Suprapubic skin (tissue), 4 donors: ENCODE data around the gene SLC22A17. TPM values are rescaled to one million over a fixed set of nuclear protein-coding genes. Genes with fewer than 3 reads are reported as not detected.

Experiments used
- DNase-seq, 2 donors: peaks; one replicate each; pipeline ENCODE4 v3.0.0-alpha.2; 2019; ENCODE audit warnings: low spot score in 2 of 2
- H3K27ac ChIP-seq: fragments of 200-600 bp; sonication (generic); one replicate; pipeline ENCODE4 v1.5.1; 2019
- H3K27me3 ChIP-seq: fragments of 200-600 bp; sonication (generic); one replicate; pipeline ENCODE4 v1.5.1; 2019
- H3K36me3 ChIP-seq: fragments of 200-600 bp; sonication (generic); one replicate; pipeline ENCODE4 v1.5.1; 2019
- H3K4me1 ChIP-seq: fragments of 200-600 bp; sonication (generic); one replicate; pipeline ENCODE4 v1.5.1; 2019
- H3K4me3 ChIP-seq: fragments of 200-600 bp; sonication (generic); one replicate; pipeline ENCODE4 v1.5.1; 2019; ENCODE audit warnings: mild to moderate bottlenecking
- H3K9me3 ChIP-seq: fragments of 200-600 bp; sonication (generic); one replicate; pipeline ENCODE4 v1.5.1; 2019
- EP300 ChIP-seq: sonication (generic); formaldehyde crosslinking; IDR thresholded peaks from one replicate; pipeline ENCODE4 v1.6.1; 2017; ENCODE audit warnings: antibody characterized with exemption
- POLR2A ChIP-seq, 2 donors: fragments of 450-650 bp; IDR thresholded peaks; one replicate each; pipeline ENCODE4 v1.6.1; 2017; ENCODE audit warnings: antibody characterized with exemption in 2 of 2, mild to moderate bottlenecking in 2 of 2, moderate library complexity in 2 of 2
- POLR2AphosphoS5 ChIP-seq, 3 donors: sonication (generic); formaldehyde crosslinking; IDR thresholded peaks; one replicate each; pipeline ENCODE4 v1.6.1; 2017; ENCODE audit warnings: antibody characterized with exemption in 3 of 3
- WGBS: methylation state at CpG from one replicate; pipeline ENCODE4 v1.1.5; 2018; 5-methylcytosine and 5-hydroxymethylcytosine counted together
- total RNA-seq, 4 donors: library from RNA; depleted of rRNA; stranded (reverse); fragments of >200 nt; gene quantifications; one replicate each; pipeline ENCODE4 v1.1.0, GENCODE V29; 2016
- TF ChIP-seq, protein P1 (sequence below), 2 donors: fragments of 200-600 bp in 1 of 2; fragments of 450-650 bp in 1 of 2; sonication (generic) in 1 of 2; IDR thresholded peaks; one replicate each; pipeline ENCODE4 v1.5.1; 2016 to 2019; ENCODE audit warnings: antibody characterized with exemption in 2 of 2, mild to moderate bottlenecking in 1 of 2, moderate library complexity in 1 of 2

The SLC22A17 gene
- total RNA-seq, 4 donors from 2014 or later: 15.4 to 67.6 (median 22.5) TPM

DNA sequence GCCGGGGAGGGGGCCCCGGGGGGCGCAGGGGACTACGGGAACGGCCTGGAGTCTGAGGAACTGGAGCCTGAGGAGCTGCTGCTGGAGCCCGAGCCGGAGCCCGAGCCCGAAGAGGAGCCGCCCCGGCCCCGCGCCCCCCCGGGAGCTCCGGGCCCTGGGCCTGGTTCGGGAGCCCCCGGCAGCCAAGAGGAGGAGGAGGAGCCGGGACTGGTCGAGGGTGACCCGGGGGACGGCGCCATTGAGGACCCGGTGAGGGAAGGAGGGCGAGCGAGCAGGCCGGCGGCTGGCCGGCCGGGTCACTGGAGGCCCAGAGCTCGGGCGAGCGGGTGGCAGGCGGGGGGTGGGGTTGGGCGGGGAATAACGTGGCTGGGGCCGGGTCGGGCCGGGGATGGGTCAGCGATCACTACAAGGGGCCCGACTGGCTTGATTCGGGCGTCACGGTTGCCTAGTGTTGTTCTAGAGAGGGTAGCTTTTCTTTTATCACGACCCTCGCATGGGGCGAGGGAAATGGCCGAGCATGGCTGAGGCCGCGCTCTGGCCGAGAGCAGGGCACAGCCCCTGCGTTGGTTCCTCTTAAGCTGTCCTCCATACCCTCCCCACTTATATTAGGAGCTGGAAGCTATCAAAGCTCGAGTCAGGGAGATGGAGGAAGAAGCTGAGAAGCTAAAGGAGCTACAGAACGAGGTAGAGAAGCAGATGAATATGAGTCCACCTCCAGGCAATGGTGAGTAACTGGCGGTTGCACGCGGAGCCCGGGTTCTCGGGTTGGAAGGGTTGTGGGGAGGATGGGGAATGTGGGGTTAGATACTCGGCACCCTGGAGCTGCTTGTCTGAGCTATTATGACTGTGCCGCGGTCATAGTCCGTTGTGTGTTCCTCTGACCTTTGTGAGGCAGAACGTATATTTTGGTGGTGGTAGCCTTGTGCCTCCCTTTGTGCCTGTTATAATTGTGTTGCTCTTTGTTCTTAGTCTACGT is 30.8 kb downstream of the SLC22A17 start:
- Histone ChIP-seq H3K4me3 (peak overlapping the region; percentile 97), H3K36me3 (peaks cover 27% of the 10 kb centered on the region), H3K27me3 (no peaks in the 10 kb centered on the region), H3K4me1 (peaks cover 25% of the 10 kb centered on the region), H3K9me3 (no peaks in the 10 kb centered on the region), H3K27ac (peak overlapping the region; percentile 98)
- TF ChIP-seq POLR2AphosphoS5 (IDR thresholded peaks at IDR 0.05): peak in 1 of 3 donors; percentile 23
- TF ChIP-seq, protein P1, sequence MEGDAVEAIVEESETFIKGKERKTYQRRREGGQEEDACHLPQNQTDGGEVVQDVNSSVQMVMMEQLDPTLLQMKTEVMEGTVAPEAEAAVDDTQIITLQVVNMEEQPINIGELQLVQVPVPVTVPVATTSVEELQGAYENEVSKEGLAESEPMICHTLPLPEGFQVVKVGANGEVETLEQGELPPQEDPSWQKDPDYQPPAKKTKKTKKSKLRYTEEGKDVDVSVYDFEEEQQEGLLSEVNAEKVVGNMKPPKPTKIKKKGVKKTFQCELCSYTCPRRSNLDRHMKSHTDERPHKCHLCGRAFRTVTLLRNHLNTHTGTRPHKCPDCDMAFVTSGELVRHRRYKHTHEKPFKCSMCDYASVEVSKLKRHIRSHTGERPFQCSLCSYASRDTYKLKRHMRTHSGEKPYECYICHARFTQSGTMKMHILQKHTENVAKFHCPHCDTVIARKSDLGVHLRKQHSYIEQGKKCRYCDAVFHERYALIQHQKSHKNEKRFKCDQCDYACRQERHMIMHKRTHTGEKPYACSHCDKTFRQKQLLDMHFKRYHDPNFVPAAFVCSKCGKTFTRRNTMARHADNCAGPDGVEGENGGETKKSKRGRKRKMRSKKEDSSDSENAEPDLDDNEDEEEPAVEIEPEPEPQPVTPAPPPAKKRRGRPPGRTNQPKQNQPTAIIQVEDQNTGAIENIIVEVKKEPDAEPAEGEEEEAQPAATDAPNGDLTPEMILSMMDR (IDR thresholded peaks at IDR 0.05): no peak
- no peak for TF ChIP-seq POLR2A (IDR thresholded peaks at IDR 0.05)
- DNase-seq: peak in 1 of 2 donors; percentile 83
- 1% methylated on average over 20 of the region's 64 CpGs for WGBS

DNA sequence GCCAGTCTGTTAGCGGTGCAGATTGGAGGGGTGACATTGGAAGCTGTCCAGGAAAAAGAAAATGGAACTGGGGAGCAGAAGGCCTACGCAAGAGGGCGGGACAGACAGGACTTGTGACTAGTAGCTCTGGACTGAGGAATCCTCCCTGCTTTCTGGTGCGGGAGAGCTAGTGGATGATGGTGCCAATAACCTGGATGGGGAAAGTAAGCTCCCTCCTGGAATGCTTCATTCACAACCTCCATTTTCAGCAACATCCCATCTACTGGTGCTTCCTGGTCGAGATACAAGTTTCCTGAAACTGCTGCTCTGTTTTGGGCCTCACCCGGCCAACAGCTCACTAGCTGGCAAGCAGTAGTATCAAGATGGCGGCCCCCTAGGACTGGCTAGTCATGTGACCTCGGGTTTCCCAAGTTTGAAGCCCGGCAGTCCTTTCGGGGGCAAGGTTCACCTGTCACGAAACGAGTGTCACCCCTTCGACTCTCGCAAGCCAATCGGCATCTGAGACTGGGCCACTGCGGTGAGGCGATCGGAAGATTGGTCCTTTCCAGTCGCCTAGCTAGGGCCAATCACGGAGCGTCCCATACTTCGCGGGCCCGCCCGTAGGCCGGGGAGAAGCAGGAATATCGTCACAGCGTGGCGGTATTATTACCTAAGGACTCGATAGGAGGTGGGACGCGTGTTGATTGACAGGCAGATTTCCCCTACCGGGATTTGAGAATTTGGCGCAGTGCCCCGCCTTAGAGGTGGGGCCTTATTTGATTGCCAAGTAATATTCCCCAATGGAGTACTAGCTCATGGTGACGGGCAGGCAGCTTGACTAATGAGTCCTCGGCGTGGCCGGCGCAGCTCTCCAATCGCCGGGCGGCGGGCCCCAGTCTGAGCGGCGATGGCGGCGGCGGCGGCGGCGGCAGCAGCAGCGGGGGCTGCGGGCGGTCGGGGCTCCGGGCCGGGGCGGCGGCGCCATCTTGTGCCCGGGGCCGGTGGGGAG is 31.8 kb downstream of the SLC22A17 start, which contains the start of gene PABPN1:
PABPN1 (plus strand) TSS at position 874 of the 988 bp plus-strand sequence; CDS start at position 887, 13 bp downstream.
- DNase-seq: peak; percentile 99 to 100
- Histone ChIP-seq H3K4me3 (peak within 1 kb of the TSS; percentile 97), H3K36me3 (peaks cover 27% of the 10 kb centered on the region), H3K27ac (peak within 1 kb of the TSS; percentile 98), H3K9me3 (no peaks in the 10 kb centered on the region), H3K4me1 (peaks cover 25% of the 10 kb centered on the region), H3K27me3 (no peaks in the 10 kb centered on the region)
- TF ChIP-seq, protein P1 (IDR thresholded peaks at IDR 0.05): no peak
- TF ChIP-seq POLR2A (IDR thresholded peaks at IDR 0.05) (peak in 1 of 2 donors; percentile 84), POLR2AphosphoS5 (IDR thresholded peaks at IDR 0.05) (peak; percentile 3 to 96 (median 14)), EP300 (peak; percentile 22)
- WGBS: 8% methylated on average over 27 of the region's 63 CpGs

DNA sequence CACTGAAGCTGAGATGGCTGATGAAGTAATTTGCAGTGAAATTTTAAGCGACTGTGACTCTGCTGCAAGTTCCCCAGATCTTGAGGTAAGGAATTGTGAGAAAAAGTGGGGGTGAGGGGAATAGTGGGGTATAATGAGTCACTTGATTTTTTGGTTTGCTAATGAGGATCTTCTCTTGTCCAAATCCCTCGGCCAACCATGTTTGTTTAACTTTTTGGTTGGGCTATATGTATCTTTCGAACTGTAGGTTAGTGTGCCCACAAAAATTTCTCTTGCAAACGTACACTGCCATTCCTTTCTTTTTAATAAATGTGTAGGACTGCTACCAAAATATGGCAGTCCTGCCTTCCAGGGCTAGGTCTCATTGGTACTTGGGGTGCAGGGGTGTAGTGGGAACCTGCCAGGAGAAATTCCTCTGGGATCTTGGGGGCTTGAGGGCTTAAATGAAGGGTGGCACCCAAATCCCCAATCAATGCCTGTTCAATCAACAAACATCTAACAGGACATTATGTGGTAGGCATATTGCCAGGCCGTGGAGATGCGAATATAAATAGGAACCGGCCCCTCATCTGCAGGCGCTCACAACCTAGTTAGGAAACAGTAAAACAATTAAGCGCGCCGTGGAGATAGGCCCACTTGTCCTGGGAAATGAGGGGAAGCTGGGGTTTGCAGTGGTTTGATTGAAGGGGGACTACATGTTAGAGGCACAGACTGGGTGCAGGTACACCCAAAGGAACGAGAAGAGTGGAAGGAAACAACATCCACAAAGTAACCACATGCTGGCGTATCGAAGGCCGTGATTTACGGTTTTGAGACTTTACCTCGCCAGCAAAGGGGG is 32.7 kb downstream of the SLC22A17 start:
- Histone ChIP-seq H3K27ac (peak overlapping the region; percentile 98), H3K4me3 (peak overlapping the region; percentile 97), H3K36me3 (peaks cover 21% of the 10 kb centered on the region), H3K27me3 (no peaks in the 10 kb centered on the region), H3K4me1 (peaks cover 25% of the 10 kb centered on the region), H3K9me3 (no peaks in the 10 kb centered on the region)
- WGBS: 82% methylated on average over 17 of the region's 17 CpGs
- no peak for TF ChIP-seq EP300
- no peak for TF ChIP-seq POLR2AphosphoS5 (IDR thresholded peaks at IDR 0.05)
- no peak for TF ChIP-seq POLR2A (IDR thresholded peaks at IDR 0.05)
- TF ChIP-seq, protein P1 (IDR thresholded peaks at IDR 0.05): no peak
- DNase-seq: no peak

DNA sequence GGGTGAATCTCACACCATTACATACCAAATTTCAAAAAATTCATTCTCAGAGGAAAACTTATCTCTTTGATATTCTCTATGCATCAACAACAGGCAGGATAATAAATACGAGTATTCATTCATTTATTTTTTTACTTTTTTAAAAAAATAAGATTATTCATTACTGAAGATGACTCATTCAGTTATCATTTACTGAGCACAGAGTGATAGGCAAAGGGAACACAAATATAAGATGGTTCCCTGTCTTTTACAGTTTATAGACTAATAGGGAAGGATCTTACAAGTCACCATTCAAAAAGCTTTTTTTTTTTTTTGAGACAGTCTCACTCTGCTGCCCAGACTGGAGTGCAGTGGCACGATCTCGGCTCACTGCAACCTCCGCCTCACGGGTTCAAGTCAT is 36.4 kb downstream of the SLC22A17 start:
- no peak overlapping the region for H3K27ac ChIP-seq
- no peak for TF ChIP-seq EP300
- TF ChIP-seq, protein P1 (IDR thresholded peaks at IDR 0.05): no peak
- TF ChIP-seq POLR2A (IDR thresholded peaks at IDR 0.05): no peak
- no peak for TF ChIP-seq POLR2AphosphoS5 (IDR thresholded peaks at IDR 0.05)
- peaks cover 10% of the 10 kb centered on the region for H3K4me1 ChIP-seq
- 81% methylated on average over 5 of the region's 5 CpGs for WGBS
- no peaks in the 10 kb centered on the region for H3K9me3 ChIP-seq
- H3K36me3 ChIP-seq: peaks cover 5% of the 10 kb centered on the region
- H3K4me3 ChIP-seq: no peak overlapping the region
- no peaks in the 10 kb centered on the region for H3K27me3 ChIP-seq
- no peak for DNase-seq
